ENCODE results near the gene UGT8. TPM values are rescaled to one million over a fixed set of nuclear protein-coding genes. Genes with fewer than 3 reads are reported as not detected.

Gene UGT8
- total RNA-seq, 2 experiments from 2014 or later, result 0.11 TPM; not detected in 1

- H3K4me1 Mint-ChIP-seq (ENCODE audit: low read depth), result peaks cover 11% of the 10 kb centered on the region
- H3K9me3 Mint-ChIP-seq, result no peaks in the 10 kb centered on the region
- Histone ChIP-seq H3K9me3 (ENCODE audit: control insufficient read depth in 1 of 2, insufficient read depth in 1 of 2, low read length in 2 of 2) (peaks cover 0 to 13% of the 10 kb centered on the region in 2 experiments), H3K4me3 (ENCODE audit: low read length) (no peak overlapping the region), H3K4me1 (ENCODE audit: insufficient read depth, low read length) (peaks cover 13% of the 10 kb centered on the region), H3K36me3 (ENCODE audit: insufficient read depth, low read length) (no peaks in the 10 kb centered on the region), H3K27ac (ENCODE audit: low read depth in 1 of 2, low read length in 2 of 2) (no peak overlapping the region), H3K27me3 (ENCODE audit: control insufficient read depth in 1 of 2, insufficient read depth in 2 of 2, low read length in 2 of 2) (peaks cover 16 to 25% of the 10 kb centered on the region in 2 experiments)
- ChIA-PET CTCF (no interaction called here), POLR2A (no interaction called here)
- DNase-seq, result no peak
- peak overlapping the region; percentile 60 for H3K4me3 Mint-ChIP-seq
- TF ChIP-seq, protein P1, sequence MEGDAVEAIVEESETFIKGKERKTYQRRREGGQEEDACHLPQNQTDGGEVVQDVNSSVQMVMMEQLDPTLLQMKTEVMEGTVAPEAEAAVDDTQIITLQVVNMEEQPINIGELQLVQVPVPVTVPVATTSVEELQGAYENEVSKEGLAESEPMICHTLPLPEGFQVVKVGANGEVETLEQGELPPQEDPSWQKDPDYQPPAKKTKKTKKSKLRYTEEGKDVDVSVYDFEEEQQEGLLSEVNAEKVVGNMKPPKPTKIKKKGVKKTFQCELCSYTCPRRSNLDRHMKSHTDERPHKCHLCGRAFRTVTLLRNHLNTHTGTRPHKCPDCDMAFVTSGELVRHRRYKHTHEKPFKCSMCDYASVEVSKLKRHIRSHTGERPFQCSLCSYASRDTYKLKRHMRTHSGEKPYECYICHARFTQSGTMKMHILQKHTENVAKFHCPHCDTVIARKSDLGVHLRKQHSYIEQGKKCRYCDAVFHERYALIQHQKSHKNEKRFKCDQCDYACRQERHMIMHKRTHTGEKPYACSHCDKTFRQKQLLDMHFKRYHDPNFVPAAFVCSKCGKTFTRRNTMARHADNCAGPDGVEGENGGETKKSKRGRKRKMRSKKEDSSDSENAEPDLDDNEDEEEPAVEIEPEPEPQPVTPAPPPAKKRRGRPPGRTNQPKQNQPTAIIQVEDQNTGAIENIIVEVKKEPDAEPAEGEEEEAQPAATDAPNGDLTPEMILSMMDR (IDR thresholded peaks at IDR 0.05), result no peak
- H3K27ac Mint-ChIP-seq, result no peak overlapping the region
- intact Hi-C loops (cut with DNase I, micrococcal nuclease), result no loop called here
- ATAC-seq (ENCODE audit: poor library complexity), result no peak
- no peaks in the 10 kb centered on the region for H3K36me3 Mint-ChIP-seq (ENCODE audit: low read depth)
- H3K27me3 Mint-ChIP-seq, result peaks cover 35% of the 10 kb centered on the region
Measured at GRCh38 chr4:114597410-114598115, 1.0 kb upstream of the UGT8 start.

DNA sequence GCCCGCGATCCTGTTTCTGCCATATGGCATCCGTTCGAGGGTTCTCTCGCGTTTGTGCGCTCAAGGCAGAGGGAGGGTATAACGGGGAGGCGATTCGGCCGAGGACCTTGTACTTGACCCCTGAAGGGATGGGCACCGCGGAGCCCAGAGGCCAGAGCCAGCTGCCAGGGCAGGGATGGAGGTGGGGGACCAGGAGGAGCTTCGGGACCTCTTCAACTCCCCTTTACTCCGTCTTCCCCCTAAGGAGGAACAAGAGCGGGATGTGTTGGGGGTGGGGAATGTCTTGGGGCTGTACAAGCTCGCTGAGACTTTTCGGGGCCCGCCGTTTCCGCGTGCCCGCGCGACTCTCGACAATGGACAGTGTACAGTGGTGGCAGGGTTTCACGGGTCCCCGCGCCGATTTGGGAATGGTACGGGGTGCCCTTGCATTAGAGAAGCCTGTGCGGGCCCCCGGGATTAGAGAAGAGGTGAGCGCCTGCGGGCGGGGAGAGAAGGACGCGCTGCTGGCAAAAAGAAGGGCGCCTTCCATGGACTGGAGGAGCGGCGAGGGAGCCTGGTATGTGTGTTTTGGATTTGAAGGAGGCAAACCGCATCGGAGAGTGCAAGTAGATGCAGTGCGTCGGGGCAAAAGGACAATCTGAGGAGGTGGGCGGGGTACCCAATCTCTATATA, 760 bp downstream of the UGT8 start:
- ChIA-PET POLR2A (no interaction called here), CTCF (no interaction called here)
- no peaks in the 10 kb centered on the region for H3K36me3 ChIP-seq (ENCODE audit: insufficient read depth, low read length)
- H3K4me3 ChIP-seq (ENCODE audit: low read length), result no peak overlapping the region
- H3K27me3 ChIP-seq (ENCODE audit: control insufficient read depth in 1 of 2, insufficient read depth in 2 of 2, low read length in 2 of 2), result peaks cover 16 to 28% of the 10 kb centered on the region in 2 experiments
- ATAC-seq (ENCODE audit: poor library complexity) (no peak), DNase-seq (peak in 1 of 14 experiments; percentile 4)
- Mint-ChIP-seq H3K36me3 (ENCODE audit: low read depth) (no peaks in the 10 kb centered on the region), H3K4me3 (peak overlapping the region; percentile 13), H3K27me3 (peaks cover 31% of the 10 kb centered on the region), H3K27ac (no peak overlapping the region), H3K4me1 (ENCODE audit: low read depth) (peaks cover 11% of the 10 kb centered on the region), H3K9me3 (no peaks in the 10 kb centered on the region)
- TF ChIP-seq, protein P1 (IDR thresholded peaks at IDR 0.05), result no peak
- intact Hi-C loops (cut with DNase I, micrococcal nuclease), result no loop called here
- peaks cover 13% of the 10 kb centered on the region for H3K4me1 ChIP-seq (ENCODE audit: insufficient read depth, low read length)
- H3K27ac ChIP-seq (ENCODE audit: low read depth in 1 of 2, low read length in 2 of 2), result no peak overlapping the region
- peaks cover 0 to 13% of the 10 kb centered on the region in 2 experiments for H3K9me3 ChIP-seq (ENCODE audit: control insufficient read depth in 1 of 2, insufficient read depth in 1 of 2, low read length in 2 of 2)

- H3K4me3 Mint-ChIP-seq, result no peak overlapping the region
- DNase-seq (no peak), ATAC-seq (ENCODE audit: poor library complexity) (no peak)
- POLR2A ChIA-PET, result no interaction called here
- intact Hi-C loops (cut with DNase I, micrococcal nuclease), result no loop called here
- no peaks in the 10 kb centered on the region for H3K36me3 Mint-ChIP-seq (ENCODE audit: low read depth)
- Histone ChIP-seq H3K27me3 (ENCODE audit: control insufficient read depth in 1 of 2, insufficient read depth in 2 of 2, low read length in 2 of 2) (peaks cover 15 to 28% of the 10 kb centered on the region in 2 experiments), H3K9me3 (ENCODE audit: control insufficient read depth in 1 of 2, insufficient read depth in 1 of 2, low read length in 2 of 2) (peaks cover 0 to 13% of the 10 kb centered on the region in 2 experiments), H3K36me3 (ENCODE audit: insufficient read depth, low read length) (no peaks in the 10 kb centered on the region), H3K27ac (ENCODE audit: low read depth in 1 of 2, low read length in 2 of 2) (no peak overlapping the region), H3K4me3 (ENCODE audit: low read length) (no peak overlapping the region), H3K4me1 (ENCODE audit: insufficient read depth, low read length) (peaks cover 13% of the 10 kb centered on the region)
- peaks cover 11% of the 10 kb centered on the region for H3K4me1 Mint-ChIP-seq (ENCODE audit: low read depth)
- CTCF ChIA-PET, result no interaction called here
- no peaks in the 10 kb centered on the region for H3K9me3 Mint-ChIP-seq
- no peak overlapping the region for H3K27ac Mint-ChIP-seq
- H3K27me3 Mint-ChIP-seq, result peaks cover 25% of the 10 kb centered on the region
- TF ChIP-seq, protein P1 (IDR thresholded peaks at IDR 0.05), result no peak
Measured at GRCh38 chr4:114599903-114600552, 1.4 kb downstream of the UGT8 start.
